Measurements from ENCODE around the gene PEAR1.
A peak's percentile ranks its signal among the peaks of the same experiment; 100 is the strongest.

The PEAR1 gene

GRCh38 chr1:156898971-156899664, 5.6 kb downstream of the PEAR1 start:
- DNase-seq (ENCODE audit: extremely low spot score, insufficient read length, low read depth) (no peak), FAIRE-seq (no peak)

DNA sequence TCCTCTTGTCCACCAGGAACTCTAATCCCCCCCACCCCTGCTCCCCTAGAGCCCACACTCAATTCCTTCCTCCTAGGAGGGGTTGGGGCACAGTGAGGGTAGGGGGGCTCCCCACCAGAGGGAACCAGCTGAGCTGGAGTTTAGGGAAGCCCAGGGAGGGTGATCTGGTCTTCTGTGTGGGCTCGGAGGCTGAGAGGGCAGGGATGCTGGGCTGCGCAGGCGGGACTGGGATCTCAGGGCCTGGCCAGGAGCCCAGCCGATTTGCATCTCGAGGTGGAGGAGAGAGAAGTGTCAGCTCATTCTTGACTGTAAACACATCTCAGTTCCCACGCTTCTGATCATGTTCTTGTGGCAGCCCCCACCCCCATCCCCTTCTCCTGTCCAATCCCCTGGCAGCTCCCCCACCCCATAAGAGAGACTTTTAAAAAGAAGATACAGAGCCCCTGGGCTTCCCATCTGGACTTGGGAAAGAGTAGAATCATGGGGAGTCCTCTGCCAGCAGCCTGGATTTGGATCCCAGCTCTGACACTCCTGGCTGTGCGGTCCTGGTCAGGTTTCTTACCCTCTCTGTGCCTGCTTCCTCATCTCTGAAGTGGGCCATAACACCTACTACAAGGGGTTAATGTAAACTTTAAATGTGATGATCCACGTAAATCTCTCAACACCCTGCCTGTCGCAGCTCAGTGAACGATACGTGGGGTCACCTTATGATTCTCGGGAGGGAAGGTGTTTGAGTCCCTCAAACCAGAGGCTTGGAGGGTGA, 6.6 kb downstream of the PEAR1 start:
- no peak for DNase-seq (ENCODE audit: extremely low spot score, insufficient read length, low read depth)
- no peak for FAIRE-seq

DNA sequence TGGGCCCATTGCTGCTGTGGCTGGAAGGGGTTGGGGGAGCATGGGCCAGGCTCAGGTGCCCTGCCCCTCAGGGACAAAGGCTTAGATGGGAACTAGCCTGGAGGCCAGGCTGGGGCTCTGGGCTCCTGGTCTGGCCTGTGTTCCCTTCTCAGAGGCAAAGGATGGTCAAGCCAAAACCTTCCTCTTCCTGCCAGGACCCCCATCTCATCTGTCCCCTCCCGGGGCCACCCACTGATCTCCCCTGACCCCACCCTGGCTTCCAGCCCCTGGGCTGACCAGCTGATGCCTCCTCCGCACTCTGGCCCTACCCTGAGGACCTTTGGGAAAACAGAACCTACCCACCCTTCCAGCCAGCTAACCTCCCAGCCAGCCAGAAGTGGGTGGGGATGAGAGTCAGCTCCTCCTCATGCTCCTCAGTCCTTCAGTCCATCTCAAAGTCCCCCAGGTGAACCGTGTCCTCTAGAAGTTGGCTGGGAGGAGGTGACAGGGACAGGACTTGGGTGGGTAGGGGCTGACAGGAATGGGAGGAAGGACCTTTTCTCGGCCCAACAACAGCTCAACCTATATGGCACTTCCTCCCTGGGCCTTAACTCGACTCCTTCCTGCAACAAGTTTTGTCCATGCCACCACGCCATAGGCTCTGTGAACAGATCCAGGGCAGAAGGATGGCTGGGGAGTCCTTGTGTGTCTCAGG, 7.5 kb downstream of the PEAR1 start:
- DNase-seq (ENCODE audit: extremely low spot score, insufficient read length, low read depth) (no peak), FAIRE-seq (no peak)

DNA sequence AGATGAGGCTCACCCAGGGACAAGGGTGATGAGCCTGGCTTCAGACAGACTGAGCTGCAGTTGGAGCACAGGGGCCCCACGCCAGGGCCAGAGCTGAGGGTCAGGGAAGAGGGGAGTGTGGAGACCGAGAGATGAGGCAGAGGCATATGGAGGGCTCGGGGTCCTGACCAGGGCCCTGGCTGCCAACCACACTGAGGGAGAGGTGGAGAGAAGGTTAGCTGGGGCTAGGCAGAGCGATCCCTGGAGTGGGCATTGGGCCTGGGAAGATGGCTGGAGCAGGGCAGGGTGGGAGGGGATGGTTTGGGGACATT, 8.0 kb downstream of the PEAR1 start:
- no peak for FAIRE-seq
- no peak for DNase-seq (ENCODE audit: extremely low spot score, insufficient read length, low read depth)

DNA sequence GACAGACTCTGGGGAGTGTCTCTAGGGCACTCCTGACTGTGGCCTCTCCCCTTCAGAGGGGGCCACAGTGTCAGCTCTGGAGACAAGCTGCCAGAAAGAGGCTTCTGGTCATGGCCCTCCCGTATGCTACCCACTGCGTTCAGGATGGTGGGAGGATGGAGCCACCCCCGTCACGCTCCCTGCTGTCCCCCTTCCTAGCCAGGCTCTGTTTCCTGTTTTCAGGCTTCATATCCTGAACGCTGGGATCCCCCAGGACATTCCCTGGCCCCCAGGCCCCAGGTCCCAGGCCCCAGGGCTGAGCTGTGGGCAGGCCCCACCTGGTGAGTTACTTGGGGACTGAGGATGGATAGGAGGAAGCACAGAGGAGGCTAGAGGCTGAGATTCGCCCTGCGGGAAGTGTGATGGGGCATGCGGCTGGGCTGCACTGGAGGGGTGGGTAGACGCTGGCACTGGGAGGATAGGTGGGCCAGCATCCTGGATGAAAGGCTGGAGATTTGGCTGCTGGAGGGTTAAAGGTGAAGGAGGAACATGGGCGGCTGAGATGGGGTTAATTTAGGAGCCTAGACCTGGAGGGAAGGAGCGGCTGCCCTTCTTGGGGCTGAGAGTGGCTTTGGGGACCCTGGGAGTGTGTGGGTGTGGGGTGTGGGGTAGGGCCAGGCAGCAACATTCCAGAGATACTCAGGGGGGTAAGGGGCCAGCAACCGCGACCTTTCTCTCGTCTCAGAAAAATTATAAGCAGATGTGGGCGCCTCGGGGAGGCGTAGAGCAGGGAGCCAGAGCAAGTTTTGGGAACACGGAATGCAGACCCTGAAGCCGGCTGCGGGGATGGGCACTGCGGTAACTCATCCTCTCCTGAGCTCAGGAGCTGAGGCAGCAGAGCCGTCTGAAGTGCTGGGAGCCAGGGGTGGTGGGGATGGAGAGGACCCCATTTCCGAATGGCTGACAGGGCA, 8.7 kb downstream of the PEAR1 start:
- FAIRE-seq, result no peak
- DNase-seq (ENCODE audit: extremely low spot score, insufficient read length, low read depth), result no peak

DNA sequence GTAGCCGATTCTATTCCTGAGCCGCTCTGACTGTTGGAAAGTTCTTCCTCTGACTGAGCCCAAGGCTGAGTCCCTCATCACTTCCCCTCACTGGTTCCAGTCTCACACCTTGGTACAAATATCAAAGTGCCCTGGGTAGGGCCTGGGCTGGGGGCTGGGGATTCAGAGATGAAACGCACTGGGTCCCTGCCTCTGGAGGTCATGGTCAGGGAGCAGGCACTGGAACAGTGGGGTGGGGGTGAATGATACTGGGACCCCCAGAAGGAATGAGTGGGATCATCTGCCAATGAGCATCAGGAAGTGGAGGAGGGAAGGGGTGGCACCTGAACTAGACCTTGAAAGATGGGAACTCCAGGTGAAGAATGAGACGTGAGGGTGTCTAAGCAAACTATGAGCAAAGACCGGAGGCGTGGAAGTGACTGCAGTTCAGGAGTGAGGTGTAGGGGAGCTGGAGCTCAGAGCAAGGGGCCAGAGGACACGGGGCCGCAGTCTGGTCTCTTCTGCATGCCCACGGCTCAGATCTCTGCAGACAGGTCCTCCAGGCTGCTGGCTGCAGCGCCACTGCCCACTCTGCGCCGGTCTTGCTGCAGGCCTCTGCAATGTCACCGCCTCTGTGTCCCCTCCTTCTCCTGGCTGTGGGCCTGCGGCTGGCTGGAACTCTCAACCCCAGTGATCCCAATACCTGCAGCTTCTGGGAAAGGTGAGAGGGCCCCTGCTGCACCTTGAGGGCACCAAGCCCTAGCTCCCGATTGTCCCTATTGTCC, 10.0 kb downstream of the PEAR1 start:
- FAIRE-seq (no peak), DNase-seq (ENCODE audit: extremely low spot score, insufficient read length, low read depth) (no peak)

GRCh38 chr1:156904187-156904959, 10.9 kb downstream of the PEAR1 start:
- FAIRE-seq (no peak), DNase-seq (ENCODE audit: extremely low spot score, insufficient read length, low read depth) (no peak)

GRCh38 chr1:156905176-156905575, 11.7 kb downstream of the PEAR1 start:
- FAIRE-seq (no peak), DNase-seq (ENCODE audit: extremely low spot score, insufficient read length, low read depth) (no peak)

GRCh38 chr1:156905651-156906050, 12.1 kb downstream of the PEAR1 start:
- no peak for DNase-seq (ENCODE audit: extremely low spot score, insufficient read length, low read depth)
- no peak for FAIRE-seq

GRCh38 chr1:156906206-156906906, 12.8 kb downstream of the PEAR1 start:
- no peak for FAIRE-seq
- no peak for DNase-seq (ENCODE audit: extremely low spot score, insufficient read length, low read depth)

DNA sequence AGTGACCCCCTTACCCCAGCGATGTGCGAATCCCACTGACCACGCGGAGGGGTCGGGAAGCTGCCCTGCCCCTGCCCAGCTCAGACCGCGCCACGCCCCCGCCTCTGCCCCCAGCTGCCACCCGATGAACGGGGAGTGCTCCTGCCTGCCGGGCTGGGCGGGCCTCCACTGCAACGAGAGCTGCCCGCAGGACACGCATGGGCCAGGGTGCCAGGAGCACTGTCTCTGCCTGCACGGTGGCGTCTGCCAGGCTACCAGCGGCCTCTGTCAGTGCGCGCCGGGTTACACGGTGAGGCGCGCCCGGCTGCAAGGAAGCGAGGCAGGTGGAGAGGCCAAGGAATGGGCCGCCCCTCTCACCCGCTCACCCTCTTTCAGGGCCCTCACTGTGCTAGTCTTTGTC, 15.0 kb downstream of the PEAR1 start:
- DNase-seq (ENCODE audit: extremely low spot score, insufficient read length, low read depth) (no peak), FAIRE-seq (no peak)

DNA sequence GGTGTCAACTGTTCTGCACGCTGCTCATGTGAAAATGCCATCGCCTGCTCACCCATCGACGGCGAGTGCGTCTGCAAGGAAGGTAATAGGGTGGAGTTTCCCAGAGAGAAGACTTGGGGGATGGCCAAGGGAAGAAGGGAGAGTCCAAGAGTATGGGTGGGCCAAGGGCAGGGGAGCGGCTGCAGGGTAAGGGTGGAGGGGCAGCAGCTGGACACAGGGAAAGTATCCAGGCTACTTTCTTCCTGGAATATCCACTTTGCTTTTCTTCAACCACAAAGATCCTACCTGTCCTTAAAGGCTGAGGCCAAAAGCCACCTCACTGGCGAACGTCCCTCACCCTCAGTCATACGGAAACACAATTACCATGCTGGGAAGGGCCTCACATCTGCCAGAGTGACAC, 15.4 kb downstream of the PEAR1 start:
- no peak for FAIRE-seq
- no peak for DNase-seq (ENCODE audit: extremely low spot score, insufficient read length, low read depth)

DNA sequence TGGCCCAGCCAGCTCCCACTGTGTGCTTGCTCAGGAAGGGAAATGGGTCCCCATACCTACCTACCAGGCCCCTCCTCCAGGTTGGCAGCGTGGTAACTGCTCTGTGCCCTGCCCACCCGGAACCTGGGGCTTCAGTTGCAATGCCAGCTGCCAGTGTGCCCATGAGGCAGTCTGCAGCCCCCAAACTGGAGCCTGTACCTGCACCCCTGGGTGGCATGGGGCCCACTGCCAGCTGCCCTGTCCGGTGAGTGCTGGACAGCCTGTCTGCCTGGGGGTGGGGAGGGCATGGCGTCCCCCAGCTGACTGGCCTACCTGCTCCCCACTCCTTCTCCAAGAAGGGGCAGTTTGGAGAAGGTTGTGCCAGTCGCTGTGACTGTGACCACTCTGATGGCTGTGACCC, 16.2 kb downstream of the PEAR1 start:
- DNase-seq (ENCODE audit: extremely low spot score, insufficient read length, low read depth) (no peak), FAIRE-seq (no peak)

GRCh38 chr1:156910309-156910782, 16.8 kb downstream of the PEAR1 start:
- DNase-seq (ENCODE audit: extremely low spot score, insufficient read length, low read depth) (peak; percentile 49), FAIRE-seq (no peak)

DNA sequence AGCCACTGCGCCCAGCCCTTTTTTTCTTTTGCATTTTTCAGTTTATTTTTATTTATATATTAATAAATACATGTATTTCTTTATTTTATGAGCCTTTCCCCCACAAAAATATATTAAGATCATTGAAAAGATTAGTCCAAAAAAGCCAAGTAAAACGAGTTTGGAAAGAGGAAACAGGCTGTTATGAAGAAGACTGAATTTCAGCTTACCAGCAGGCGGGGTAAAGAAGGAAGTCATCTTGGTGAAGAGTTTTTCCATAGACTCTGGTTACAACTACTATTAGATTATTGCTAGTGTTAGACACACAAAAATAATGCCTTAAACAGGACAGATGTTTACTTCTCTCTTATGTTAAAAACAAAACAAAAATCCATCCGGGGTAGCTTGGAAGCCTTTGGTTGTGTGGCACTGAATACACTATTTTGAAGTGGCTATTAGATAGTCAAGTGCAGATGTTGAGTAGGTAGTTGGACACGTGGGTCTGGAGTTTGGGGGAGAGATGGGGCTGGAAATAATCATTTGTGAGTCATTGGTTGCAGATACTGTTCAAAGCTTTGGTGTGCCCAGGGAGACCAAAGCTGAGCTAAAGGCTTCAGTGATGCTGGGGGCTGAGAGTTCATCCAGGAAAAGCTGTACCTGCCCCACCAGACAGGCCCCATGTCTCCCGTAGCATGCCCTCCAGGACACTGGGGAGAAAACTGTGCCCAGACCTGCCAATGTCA, 18.2 kb downstream of the PEAR1 start:
- DNase-seq (ENCODE audit: extremely low spot score, insufficient read length, low read depth) (no peak), FAIRE-seq (no peak)

DNA sequence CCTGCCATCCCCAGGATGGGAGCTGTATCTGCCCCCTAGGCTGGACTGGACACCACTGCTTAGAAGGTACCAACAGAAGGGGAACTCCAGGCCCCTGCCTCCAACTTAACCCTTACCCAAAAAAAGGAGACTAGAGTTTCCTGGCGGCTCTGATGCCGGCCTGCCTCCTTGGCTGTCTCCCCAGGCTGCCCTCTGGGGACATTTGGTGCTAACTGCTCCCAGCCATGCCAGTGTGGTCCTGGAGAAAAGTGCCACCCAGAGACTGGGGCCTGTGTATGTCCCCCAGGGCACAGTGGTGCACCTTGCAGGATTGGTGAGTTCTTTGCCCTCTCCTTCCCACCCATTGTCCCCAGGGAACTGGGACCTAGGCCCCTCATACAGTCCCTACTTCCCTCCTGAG, 18.8 kb downstream of the PEAR1 start:
- FAIRE-seq, result no peak
- no peak for DNase-seq (ENCODE audit: extremely low spot score, insufficient read length, low read depth)
